Right kidney (tissue), 1 donor: ENCODE data around the gene TRHDE.
A peak's percentile ranks its signal among the peaks of the same experiment; 100 is the strongest.

Experiments
- DNase-seq: peaks from one replicate; pipeline ENCODE4 v3.0.0-alpha.2; 2016

TRHDE gene

DNA sequence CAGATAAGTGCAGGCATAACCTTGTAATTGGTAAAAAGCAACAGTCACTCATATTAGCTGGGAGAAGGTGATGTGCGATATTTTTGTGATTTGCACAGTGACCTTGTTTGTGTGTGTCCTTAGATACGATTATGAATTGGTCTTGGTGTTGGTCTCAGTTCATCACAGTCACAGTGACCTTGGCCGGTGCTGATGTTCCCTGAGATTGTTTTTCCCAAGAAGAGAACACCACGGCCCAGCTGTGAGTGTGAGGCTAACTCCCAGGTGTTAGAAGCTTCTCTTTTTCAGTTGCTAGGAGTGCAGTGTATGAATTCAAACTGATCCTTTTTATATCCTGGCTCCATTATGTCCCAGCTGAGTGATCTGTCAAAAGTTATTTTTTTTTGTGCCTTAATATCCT, 46.2 kb downstream of the TRHDE start:
- DNase-seq: no peak

DNA sequence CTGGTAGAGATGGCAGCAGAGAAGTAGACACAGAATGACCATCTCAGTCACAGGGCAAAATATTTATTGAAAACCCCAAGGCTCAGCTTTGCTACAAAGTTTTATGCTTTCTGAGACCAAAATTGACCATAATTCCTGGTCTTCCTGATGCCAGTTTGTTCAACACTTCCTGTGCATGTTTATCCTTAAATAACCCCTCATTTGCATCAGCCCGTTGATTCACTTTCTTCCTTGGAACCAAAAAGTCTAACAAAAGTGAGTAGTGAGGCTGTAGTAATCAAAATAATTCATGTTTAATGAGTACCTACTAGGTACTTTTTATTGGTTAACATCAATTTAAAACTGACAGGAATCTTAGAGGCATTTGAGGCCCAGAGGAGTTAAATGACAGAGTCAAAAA, 51.7 kb downstream of the TRHDE start:
- no peak for DNase-seq

DNA sequence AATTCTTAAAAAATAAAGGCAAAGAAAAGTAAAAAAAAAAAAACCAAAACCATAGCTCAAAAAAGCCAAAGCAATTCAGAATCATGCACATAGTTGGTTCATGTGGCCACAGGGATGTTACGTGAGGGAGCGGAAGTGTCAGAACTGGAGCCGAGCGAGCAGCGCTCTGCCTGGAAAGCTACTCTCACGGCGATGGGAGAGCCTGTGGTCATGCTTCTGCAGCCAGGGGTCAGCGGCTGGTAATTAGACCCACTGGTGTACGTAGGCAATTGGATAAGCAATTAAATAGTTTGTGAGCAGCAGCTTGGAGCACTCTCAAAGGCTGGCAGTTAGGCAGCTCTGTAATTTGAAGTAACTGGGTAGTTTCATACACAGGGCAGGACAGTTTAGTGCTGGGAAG, 58.1 kb downstream of the TRHDE start:
- peak; percentile 49 for DNase-seq

DNA sequence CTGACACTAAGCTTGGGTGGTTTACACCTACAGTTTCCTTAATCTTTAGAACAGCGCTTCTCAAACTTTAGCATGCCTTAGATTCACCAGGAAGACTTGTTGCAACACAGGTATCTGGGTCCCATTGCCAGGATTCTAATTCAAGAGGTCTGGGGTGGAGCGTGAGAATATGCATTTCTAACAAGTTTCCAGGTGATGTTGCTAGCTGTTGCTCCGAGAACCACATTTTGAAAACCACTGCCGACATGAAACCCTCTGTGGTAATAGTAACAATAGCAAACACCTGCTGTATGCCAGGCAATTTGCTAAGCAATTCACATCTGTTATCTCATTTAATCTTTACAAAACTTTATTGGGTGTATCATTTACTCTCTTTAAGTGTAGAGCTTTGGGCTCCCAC, 58.6 kb downstream of the TRHDE start:
- DNase-seq: no peak

DNA sequence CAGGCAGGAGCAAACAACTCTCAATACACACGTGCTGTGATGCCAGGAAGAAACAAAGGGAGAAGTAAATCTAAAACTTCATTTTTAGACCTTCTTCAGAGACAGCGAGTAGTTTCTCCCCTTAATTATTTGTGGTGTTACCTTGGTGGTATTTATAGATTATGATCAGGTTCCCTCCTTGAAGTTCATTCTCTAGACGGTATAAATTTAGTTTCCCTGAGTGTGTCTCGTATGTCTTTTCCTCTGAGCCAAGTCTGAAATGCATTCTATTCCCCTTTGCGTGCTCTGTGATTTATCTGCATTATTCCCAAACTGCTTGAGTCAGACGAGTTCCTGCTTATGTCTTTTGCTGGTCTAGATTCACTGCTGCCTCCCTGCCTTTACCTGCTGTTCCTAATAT, 65.2 kb downstream of the TRHDE start:
- DNase-seq: no peak

DNA sequence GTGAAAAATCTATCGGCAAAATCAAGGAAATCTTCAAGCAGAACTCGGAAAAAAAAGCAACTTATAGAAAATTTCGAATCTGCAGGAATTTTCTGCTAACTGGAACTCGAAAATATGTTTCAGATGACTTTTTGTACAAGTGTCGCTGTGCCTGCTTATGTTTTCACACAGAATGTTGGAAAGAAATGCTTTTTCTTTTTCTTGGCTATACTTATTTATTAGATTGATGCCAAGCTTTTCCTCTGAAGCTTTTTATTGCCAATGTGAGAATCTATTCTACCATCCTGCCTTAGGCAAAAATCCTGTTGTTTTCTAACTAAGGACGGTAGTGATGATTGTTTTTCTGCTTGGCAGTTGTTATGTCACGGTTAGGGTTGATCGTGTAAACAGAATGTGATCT, 65.8 kb downstream of the TRHDE start:
- no peak for DNase-seq

DNA sequence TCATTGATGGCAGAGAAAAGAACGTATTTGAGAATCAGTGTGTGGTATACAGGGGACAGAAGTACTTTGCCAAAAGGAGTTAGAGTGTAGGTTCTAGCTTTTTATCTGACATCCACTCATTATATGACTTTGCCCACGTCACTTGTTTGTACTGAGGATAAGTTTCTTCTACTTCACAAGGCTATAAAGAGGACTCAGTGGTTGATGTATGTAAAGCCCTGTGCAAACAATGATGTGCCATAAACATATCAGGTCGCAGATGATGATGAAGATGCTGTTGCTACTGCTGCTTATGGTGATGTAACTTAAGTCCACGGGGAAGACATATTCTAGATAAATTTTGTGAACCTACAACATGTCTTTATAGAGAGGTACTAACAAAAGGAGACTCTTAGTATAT, 66.3 kb downstream of the TRHDE start:
- DNase-seq: no peak

DNA sequence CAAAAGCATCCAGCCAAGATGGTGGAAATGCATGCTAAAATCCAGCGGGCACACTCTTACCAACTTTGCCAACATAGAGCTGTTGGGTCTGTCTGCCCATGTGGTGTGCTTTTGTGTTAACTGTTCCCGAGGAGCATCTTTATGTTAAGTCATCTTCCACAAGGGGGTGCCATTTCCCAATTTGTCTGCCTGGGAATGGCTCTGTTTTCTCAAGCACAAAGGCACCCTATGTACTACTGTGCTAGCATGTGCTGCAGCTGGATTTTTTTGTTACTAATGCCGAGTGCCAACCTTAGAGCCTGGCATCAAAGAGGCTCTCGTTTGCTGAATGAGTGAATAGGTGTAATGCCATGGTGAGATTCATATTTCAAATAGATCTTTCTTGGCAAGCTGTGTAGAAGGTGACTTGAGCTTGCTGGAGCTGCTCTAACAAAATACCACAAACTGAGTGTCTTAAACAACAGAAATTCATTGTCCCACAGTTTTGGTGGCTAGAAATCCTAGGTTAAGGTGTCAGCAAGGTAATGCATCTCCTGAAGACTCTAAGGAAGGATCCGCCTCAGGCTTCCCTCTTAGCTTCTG, 74.3 kb downstream of the TRHDE start:
- DNase-seq: peak; percentile 53

DNA sequence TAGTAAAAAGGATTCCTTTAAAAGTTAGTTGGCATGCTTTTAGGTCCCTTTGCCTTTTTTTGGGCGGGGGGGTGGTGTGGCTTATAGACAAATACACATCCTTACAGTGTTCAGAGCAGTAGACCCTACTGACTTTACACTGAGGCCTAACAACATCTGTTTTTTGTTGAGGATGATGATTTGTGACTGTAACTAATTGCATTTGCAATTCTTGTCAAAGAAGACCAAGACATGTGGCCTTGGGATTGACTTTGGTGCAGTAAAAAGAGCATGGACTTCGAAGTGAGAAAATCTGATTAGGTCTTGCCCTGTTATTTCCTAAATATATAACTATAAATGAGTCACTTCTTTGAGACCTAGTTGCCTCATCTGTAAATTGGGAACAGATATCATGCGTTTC, 77.3 kb downstream of the TRHDE start:
- no peak for DNase-seq

DNA sequence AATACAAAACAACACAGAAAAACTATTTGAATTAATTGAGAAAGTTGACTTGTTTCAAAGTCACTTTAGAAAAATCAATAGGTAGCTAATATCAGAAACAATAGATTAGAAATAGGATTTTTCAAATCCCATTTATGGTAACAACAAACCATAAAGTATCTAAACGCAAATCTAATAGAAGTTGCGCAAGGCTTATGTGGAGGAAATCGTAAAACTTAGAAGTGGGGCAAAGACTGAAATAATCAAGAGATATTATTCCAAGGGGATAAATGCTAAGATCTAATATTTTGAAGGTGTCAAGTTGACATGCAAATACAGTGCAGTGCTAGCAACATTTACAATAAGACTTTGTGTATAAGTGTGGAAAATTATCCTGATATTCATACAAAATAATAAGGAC, 87.2 kb downstream of the TRHDE start:
- DNase-seq: no peak

DNA sequence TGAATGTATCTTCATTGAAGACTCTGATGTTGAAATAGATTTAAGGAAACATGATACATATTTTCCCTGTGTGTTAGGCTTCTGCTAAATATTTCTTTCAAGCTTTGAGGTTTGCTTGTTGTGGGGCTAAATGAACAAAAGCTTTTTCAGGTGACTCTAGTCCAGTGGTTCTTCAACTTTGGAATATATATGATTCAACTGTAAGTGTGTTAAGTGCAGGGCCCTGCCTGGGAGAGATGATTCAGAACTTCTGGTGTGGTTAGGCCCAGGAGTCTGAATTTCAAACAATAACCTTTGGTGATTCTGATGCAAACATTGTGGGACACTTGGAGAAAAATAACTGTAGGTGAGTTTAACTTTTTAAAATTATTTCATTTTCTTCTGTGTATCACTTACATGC, 93.0 kb downstream of the TRHDE start:
- DNase-seq: no peak

DNA sequence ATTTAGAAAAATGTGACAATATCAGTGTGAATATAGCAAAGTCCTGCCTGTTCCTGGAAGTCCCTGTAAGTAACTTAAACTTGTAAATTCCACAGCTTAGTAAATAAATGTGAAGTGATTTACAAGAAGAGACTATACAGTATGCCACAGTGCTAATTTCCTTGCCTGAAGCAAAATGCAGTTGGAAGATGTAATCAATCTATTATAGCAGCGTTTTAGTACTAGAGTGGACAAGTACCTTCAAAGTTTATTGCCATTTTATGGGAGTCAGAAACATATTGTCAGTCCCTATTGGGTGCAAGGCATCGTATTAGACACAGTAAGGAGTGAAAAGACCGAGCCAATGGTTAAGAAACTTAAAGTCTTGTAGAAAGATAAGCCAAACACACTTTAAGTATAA, 94.1 kb downstream of the TRHDE start:
- no peak for DNase-seq

DNA sequence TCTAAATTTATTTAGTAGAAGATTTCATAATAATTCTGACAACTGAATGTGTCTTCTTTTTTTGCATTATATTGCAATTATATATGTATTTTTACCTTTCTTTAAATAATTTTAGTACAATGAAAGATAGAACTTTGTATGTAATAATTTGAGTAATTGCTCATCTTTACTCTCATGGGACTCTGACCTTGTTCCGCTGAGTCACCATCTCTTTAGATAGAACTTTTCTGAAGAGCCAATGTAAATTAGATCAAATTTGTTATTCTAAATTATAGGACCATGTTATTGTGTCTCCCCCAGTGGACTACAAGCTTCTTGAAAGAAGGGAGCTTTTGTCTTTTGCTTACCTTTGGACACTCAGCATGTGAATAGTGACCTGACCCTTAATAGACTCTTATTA, 96.1 kb downstream of the TRHDE start:
- no peak for DNase-seq

DNA sequence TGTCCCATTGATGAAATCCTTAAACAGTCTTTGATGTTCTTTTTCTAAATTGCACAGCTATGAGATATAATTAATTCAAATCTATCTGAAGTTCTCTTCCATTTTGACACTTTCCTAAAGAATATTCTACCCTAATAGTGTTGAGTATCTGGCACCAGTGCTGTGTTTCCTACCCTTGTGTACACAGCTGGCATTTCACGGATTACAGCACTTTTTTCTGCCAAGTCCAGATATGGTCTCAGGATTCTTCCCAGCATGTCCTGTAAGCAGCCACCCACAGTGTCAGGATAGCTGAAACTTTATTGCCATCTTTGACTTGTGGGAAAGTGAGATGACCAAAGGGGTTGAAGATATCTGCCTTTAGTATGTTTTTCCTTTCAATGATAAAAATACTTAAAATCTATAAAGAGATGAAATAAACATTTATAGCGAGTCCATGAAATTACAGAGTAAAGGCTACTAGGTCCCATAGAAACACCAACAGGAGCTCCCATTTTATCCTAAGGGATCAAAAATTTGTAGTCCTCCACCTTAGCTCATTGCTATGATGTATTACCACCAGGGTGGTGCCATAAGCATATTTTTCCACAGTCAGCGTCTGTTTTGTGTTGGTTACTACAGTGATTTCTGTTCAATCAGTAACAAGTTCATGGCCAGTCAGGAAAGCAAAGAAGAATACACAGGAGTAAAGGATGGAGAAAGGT, 96.7 kb downstream of the TRHDE start:
- no peak for DNase-seq

DNA sequence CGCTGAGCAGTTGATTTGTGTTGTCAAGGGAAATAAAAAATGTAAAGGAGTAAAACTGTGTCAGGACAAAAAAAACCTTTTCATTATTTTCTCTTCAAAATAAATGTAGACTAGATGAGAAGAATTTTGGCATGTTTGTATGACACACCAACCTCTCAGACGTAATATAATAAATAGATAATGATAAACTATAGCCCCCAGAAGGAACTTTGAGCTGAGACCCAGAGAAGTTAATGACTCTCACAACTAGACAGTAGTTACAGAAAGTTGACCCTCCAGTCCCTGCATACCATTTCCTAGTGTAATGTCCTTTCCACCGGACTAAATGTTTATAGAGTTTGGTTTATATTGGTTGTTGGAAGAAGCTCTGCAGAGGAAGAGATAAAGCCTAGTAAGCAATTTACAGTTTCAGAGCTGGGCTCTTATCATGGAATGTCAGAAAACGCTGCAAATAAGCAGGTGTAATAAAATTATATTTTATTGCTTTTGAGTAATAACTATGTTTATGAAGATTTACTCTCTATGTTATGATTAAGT, 97.3 kb downstream of the TRHDE start:
- no peak for DNase-seq

DNA sequence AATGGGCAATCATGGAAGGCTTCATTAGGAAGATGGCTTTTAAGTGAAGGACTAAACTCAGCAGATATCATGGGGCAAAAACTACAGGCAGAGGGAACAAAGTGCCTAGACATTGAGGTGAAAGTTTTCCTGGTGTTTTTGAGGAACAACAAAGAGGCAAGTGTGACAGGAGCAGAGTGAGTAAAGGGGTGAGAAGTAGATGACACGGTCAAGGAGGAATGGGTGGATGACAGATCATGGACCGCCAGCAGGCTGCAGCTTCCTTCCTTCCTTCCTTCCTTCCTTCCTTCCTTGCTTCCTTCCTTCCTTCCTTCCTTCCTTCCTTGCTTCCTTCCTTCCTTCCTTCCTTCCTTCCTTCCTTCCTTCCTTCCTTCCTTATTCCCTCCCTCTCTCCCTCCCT, 108.3 kb downstream of the TRHDE start:
- no peak for DNase-seq

DNA sequence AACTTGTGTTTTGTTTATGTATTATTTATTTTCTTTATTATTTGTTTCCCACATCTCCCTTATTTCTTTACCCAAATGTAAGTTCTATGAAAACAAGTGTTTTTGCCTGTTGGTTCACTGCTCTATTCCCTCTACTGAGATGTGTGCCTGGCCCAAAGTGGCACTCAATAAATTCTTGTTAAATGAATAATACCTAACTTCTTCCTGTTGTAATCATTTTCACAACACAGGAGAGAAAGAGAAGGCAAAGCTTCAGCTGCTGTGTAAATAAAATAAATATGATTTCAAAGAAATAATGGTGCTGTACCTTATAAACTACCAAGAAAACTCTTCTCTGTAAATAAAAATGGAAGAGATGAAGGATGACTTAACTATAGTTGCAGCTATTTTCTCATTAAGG, 116.2 kb downstream of the TRHDE start:
- no peak for DNase-seq

DNA sequence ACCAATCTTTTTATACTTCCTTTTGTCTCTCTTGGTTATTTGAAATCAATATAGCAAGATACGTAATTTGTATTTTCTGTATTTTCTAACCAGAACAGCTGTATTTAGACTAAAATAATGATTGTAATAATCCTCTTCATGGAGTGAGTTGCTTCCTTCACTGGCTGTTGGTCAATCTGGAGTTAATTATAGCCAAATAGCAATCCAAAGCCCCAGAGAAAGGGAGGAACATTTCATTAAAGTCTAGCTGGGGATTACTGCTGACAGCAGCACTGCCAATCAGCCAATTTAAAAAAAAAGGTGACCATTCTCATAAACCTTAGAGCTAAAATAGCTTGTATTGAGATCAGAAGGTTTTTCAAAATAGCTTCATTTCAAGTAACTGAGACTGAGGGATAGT, 118.0 kb downstream of the TRHDE start:
- no peak for DNase-seq

DNA sequence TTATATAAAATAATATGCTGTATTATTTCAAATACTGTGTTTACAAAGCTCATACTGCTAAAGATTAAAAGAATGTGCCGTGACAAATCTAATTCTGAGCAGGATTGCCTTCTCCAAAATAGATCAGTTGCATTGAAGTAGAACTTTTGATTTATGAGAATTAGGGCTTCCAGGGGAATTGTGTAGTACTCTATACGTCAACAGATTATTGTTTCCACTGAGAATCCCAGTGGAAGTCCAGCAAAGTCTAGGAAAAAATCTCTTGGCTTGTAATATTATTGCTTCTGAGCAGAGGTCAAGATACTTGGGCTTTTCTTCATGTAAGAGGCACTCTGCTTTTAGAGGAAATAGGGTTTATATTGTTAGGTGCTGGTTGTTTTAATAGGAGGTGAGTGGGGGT, 133.9 kb downstream of the TRHDE start:
- no peak for DNase-seq

DNA sequence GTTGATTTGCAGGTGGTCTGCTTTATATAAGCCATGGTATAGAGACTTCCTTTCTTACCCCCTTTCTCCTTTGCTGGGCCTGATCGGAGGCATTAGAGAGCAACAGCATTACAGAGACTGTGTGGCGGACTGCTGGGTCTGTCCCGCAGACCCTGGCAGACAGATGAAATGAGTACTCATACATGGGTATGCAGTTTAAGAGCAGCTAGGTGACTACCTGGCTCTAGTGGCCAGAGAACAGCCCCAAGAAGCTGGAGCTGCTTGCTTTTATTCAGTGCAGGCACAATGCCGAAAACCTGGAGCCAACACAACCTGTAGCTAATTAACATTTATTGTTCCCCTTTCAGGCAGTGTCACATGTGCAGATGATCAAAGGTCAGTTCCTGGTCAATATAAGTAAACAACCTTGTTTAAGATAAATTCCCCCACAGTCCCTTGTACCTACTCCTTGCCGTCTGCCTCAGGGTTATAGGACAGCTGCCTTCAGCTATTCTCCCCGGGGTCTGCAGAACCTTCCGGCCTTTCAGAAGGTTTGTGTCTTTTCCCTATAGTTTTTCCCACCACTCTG, 160.0 kb downstream of the TRHDE start:
- no peak for DNase-seq

DNA sequence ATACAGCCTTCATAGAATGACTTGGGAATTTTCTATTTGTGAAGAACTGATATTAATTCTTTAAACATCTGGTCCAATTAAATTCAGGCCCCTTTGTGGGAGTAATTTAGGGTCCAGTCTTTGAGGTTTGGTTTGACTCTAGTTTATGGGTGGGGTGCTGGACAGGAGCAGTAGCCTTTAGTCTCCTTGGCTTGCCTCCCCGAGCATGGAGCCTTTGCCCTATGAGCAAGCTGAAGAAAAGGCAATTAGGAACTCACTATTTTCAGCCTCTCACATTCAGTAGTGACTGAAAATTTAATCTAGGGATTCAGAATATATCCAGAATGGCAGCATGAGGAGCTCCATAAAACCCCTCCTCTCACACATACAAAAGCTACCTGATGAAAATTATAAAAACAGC, 161.1 kb downstream of the TRHDE start:
- no peak for DNase-seq

DNA sequence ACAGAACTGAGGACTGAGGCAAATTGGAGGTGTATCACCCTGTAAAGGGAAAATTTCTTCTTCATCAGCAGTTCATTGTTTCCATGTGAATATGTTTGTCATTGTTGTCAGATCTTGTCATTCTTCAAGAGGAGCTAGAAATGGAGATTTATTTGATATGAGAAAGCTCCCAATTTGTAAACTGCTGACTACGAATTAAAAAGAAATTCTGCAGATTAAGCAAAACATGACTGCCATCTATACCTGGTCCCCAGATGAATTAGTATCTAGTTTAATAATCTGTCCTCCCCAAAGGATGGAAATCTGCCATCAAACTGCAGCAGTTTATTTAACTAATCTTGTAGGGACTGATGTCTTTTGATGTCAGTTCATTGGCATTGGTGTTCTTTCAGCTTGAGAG, 162.8 kb downstream of the TRHDE start:
- no peak for DNase-seq

DNA sequence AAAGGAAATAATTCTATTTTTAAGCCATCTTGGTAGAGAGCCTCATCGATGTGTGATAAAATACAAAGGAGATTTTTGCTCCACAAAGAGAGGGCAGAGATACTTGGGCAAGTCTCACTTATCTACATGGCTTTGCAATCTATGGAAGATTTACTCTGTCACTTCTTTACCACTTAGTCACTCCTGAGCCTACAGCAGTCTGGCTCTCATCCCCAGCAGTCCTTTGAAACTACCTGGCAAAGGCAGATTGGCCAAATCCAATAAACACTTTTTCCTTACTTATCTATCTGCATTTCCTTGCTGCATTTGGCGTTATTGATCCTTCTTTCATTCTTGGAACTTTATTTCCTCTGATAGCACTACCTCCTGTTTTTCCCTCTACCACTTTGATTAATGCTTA, 170.0 kb downstream of the TRHDE start:
- DNase-seq: no peak

DNA sequence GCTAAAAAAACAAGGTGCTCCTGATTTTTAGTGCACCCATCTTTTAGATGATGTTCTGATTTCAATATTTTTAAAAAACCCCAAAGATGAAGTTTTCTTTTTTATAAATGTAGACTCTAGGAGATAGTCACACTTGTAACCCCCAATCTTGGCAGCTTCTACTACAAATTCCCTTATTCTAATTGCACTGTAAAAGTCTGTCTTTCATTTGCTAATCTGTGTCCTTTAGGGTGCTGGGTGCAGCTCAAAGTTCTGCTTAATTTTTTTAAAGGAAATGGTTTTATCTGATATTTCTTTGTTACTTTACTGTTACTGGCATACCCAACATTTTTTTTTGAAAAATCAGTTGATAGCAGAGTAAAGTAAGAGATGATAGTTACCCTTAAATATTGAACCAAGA, 172.0 kb downstream of the TRHDE start:
- no peak for DNase-seq
